ENCODE measurements around the gene RBMX. TPM values are rescaled to one million over a fixed set of nuclear protein-coding genes. Genes with fewer than 3 reads are reported as not detected.
A peak's percentile ranks its signal among the peaks of the same experiment; 100 is the strongest.

Gene RBMX
- total and polyA plus RNA-seq, 2 of the 4 experiments (the other 2 are of a cell fraction): 151 to 337 TPM

DNA sequence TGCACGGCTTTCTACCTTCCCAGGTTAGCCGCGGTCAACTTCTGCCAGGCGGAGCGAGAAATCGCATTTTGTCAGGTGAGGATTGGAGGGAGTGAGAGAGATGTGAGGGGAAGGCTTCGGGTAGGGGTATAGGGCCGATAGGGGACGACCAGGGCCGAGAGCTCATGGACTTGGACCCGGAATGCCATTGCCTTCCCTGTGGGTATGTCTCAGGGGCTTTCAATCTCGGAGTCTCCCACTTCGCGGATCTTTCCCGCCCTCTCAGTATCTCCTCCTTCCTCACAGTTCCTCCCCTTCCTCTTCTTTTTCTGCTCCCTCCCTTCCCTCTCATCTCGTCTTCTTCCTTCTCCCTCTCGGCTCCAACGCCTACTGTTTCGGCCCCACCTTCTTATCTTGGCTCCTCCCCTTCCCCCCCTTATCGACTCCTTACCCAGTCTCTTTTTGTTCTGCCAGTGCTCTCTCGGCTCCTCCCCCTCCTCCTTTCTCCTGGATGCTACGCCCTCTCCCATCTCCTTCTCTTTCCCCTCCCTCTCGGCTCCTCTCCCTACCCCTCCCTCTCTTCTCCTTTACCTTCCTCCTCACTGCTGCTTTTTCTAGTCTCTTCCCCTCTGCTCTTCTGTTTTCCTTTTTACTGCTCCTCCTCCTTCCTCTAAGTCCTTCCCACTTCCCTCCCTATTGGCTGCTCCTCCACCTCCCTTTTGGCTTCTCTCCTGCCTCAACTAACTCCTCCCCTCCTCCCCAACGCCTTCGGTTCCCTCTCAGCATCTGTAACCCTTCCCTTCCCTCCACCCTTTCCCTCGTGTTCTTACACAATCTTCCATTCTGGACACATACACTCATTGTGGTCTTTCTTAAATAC is 29.4 kb upstream of the RBMX start:
- Histone ChIP-seq H4K91ac (ENCODE audit: insufficient read depth, low read depth, low read length) (no peak overlapping the region), H3K27me3 (ENCODE audit: control insufficient read depth, insufficient read depth, low read length) (no peaks in the 10 kb centered on the region), H2AK5ac (ENCODE audit: low read depth, low read length) (no peak overlapping the region), H3K4ac (ENCODE audit: low read depth, low read length) (peak overlapping the region; percentile 43; the same call in 1 of the 2 replicates), H2BK120ac (ENCODE audit: low read depth, low read length) (no peak overlapping the region), H3K23ac (ENCODE audit: low read depth, low read length) (no peak overlapping the region), H3K27ac (ENCODE audit: insufficient read depth, low read length) (peak overlapping the region; percentile 60), H2BK20ac (ENCODE audit: low read depth, low read length) (no peak overlapping the region; the same call in 1 of the 2 replicates), H3K9ac (ENCODE audit: low read depth, low read length) (peak overlapping the region; percentile 43; the same call in 1 of the 2 replicates), H3K4me2 (ENCODE audit: low read depth, low read length) (peak overlapping the region; percentile 83), H2BK15ac (ENCODE audit: low read depth, low read length) (no peak overlapping the region), H3K4me3 (ENCODE audit: insufficient read depth, low read depth, low read length) (peak overlapping the region; percentile 53), H4K8ac (ENCODE audit: low read depth in 2 of 2, low read length in 2 of 2) (peak overlapping the region; percentile 18 to 50; a peak in 2 of 4 replicates), H3K18ac (ENCODE audit: low read depth, low read length) (no peak overlapping the region), H3K79me1 (ENCODE audit: low read depth in 1 of 2, low read length in 2 of 2) (no peaks in the 10 kb centered on the region), H2AK9ac (replicated peaks; ENCODE audit: low read depth, low read length, poor library complexity) (peak overlapping the region; percentile 21), H3K36me3 (ENCODE audit: control insufficient read depth, insufficient read depth, low read length) (no peaks in the 10 kb centered on the region), H4K20me1 (ENCODE audit: insufficient read depth, low read length) (no peaks in the 10 kb centered on the region), H3K9me3 (ENCODE audit: control insufficient read depth, insufficient read depth, low read length) (no peaks in the 10 kb centered on the region), H3K14ac (replicated peaks; ENCODE audit: low read depth, low read length) (0 out of 2 replicates have a peak overlapping the region, but pooled peaks have one; percentile 3), H2AFZ (replicated peaks; ENCODE audit: low read length, poor library complexity) (peak overlapping the region; percentile 90), H3K56ac (ENCODE audit: extremely low read depth, insufficient read depth, low read length) (peak overlapping the region; percentile 8; the same call in 1 of the 2 replicates), H4K5ac (ENCODE audit: low read depth, low read length) (no peak overlapping the region), H3K9me1 (ENCODE audit: insufficient read depth, low read length) (no peaks in the 10 kb centered on the region), H2BK5ac (ENCODE audit: low read depth, low read length, poor library complexity, severe bottlenecking) (peak overlapping the region; percentile 59), H3K4me1 (ENCODE audit: control insufficient read depth, insufficient read depth, low read length) (no peaks in the 10 kb centered on the region)
- ATAC-seq (ENCODE audit: low read depth) (peak; percentile 82), DNase-seq (peak; percentile 91)
- ChIA-PET POLR2A (ENCODE audit: unreplicated experiment) (interaction anchor here (1.0 kb wide), 1 partner anchor 29 kb away, joined by 4 read pairs; the partner anchor contains the start of gene RBMX), CTCF (no interaction called here)
- in situ Hi-C loops (cut with MboI; ENCODE audit: low sequenced_read_pairs): no loop called here
- dilution Hi-C loops (cut with HindIII; ENCODE audit: low sequenced_read_pairs, unreplicated experiment): no loop called here
- BruUV-seq (replicated peaks): no TSS peak
- no peak for TF ChIP-seq RAD21 (IDR thresholded peaks at IDR 0.05; ENCODE audit: low read length)
- TF ChIP-seq CEBPB (IDR thresholded peaks at IDR 0.05; ENCODE audit: low read depth, low read length): peak; percentile 67
- TF ChIP-seq BHLHE40 (IDR thresholded peaks at IDR 0.05; ENCODE audit: low read depth, low read length): no peak
- TF ChIP-seq MAZ (IDR thresholded peaks at IDR 0.05; ENCODE audit: borderline replicate concordance, low read depth, low read length): 0 out of 2 replicates have a peak, but pooled peaks have one; percentile 40
- WGBS, 2 experiments (ENCODE audit: extremely low coverage in 2 of 2, insufficient read length in 1 of 2): 37% methylated on average over 10 of the region's 26 CpGs; no CpG with 5 or more reads in 1 of the 2 experiments
- intact Hi-C loops (cut with micrococcal nuclease): loop anchor here (1.0 to 5.0 kb wide), 2 partner anchors 31 to 143 kb away; no protein-coding TSS in a partner anchor
